Glutamatergic neuron (in vitro differentiated cells): Measurements from ENCODE around the gene DMBT1. TPM values are rescaled to one million over a fixed set of nuclear protein-coding genes. Genes with fewer than 3 reads are reported as not detected.

Experiments used
- DNase-seq: peaks from one replicate; pipeline ENCODE4 v3.0.0; 2022
- H3K27ac Mint-ChIP-seq: one replicate; pipeline ENCODE4 v1.8.0; 2020; ENCODE audit warnings: mild to moderate bottlenecking, mixed read lengths, inconsistent platforms; ENCODE audit not compliant: unreplicated experiment
- H3K27me3 Mint-ChIP-seq: one replicate; pipeline ENCODE4 v1.8.0; 2020; ENCODE audit warnings: mild to moderate bottlenecking, moderate library complexity, mixed read lengths, inconsistent platforms; ENCODE audit not compliant: unreplicated experiment
- H3K36me3 Mint-ChIP-seq: one replicate; pipeline ENCODE4 v1.8.0; 2020; ENCODE audit warnings: mild to moderate bottlenecking, mixed read lengths, inconsistent platforms; ENCODE audit not compliant: unreplicated experiment
- H3K4me1 Mint-ChIP-seq: one replicate; pipeline ENCODE4 v1.8.0; 2020; ENCODE audit warnings: mild to moderate bottlenecking, low read depth, mixed read lengths, inconsistent platforms; ENCODE audit not compliant: unreplicated experiment
- H3K4me3 Mint-ChIP-seq: one replicate; pipeline ENCODE4 v1.8.0; 2020; ENCODE audit warnings: mild to moderate bottlenecking, mixed read lengths, inconsistent platforms; ENCODE audit not compliant: unreplicated experiment
- H3K9me3 Mint-ChIP-seq: one replicate; pipeline ENCODE4 v1.8.0; 2020; ENCODE audit warnings: mild to moderate bottlenecking, moderate library complexity, mixed read lengths, inconsistent platforms; ENCODE audit not compliant: unreplicated experiment
- total RNA-seq: library from RNA; stranded (reverse); fragmentation: NEBNext Ultra II Directional; extraction: Animal tissue kit (Norgen Biotek cat#: 25700); gene quantifications from one replicate; pipeline ENCODE4 v1.2.1, GENCODE V29; 2021; ENCODE audit not compliant: unreplicated experiment
- TF ChIP-seq, protein P1 (sequence below): fragments of 200-600 bp; sonication (generic); IDR thresholded peaks from one replicate; pipeline ENCODE4 v1.5.0; 2021; ENCODE audit not compliant: partially characterized antibody, unreplicated experiment

The DMBT1 gene
- total RNA-seq, 1 donor from 2014 or later: 0.17 TPM

DNA sequence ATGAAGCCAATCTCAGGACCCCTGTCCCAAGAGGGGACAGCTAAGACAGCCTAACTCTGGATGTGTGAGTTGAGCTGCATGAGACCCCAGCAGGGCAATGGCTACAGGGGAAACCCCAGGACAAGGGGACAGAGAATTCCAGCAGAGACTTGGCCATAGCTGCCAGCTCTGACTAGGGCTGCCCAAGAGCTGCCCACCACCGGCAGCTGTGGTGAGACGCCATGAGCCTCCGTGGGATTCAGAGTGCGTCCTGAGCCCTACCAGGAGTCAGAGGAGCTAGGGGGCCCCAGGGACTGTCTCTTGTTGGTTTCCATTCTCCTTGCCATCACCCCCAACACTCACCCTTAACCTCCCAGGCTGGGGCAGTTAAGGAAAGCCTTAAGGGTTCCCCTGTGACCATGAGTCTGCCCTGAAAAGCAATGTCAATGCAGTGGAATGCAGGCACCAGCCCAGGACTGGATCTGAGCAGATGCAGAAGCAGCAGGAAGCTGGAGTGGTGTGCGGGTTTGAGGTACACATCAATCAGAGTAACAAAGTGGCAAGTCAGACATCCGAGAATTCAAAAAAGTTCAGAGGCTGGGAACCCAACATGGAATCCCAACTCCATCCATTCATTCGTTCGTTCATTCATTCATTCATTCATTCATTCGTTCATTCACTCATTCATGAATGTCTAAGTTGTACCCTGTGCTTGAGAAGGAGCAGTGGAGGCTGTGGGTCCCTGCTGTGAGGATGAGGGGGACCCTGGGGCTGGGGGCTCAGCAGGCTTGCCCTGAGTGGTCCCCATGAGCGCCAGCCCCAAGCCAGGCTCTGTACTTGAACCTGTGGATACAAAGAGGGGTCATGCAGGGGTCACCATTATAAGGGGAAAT is 86.2 kb downstream of the DMBT1 start:
- Mint-ChIP-seq H3K27ac (no peak overlapping the region), H3K36me3 (no peaks in the 10 kb centered on the region), H3K4me1 (no peaks in the 10 kb centered on the region), H3K4me3 (no peak overlapping the region), H3K9me3 (no peaks in the 10 kb centered on the region), H3K27me3 (peaks cover 7% of the 10 kb centered on the region)
- TF ChIP-seq, protein P1, sequence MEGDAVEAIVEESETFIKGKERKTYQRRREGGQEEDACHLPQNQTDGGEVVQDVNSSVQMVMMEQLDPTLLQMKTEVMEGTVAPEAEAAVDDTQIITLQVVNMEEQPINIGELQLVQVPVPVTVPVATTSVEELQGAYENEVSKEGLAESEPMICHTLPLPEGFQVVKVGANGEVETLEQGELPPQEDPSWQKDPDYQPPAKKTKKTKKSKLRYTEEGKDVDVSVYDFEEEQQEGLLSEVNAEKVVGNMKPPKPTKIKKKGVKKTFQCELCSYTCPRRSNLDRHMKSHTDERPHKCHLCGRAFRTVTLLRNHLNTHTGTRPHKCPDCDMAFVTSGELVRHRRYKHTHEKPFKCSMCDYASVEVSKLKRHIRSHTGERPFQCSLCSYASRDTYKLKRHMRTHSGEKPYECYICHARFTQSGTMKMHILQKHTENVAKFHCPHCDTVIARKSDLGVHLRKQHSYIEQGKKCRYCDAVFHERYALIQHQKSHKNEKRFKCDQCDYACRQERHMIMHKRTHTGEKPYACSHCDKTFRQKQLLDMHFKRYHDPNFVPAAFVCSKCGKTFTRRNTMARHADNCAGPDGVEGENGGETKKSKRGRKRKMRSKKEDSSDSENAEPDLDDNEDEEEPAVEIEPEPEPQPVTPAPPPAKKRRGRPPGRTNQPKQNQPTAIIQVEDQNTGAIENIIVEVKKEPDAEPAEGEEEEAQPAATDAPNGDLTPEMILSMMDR: no peak
- DNase-seq: no peak

DNA sequence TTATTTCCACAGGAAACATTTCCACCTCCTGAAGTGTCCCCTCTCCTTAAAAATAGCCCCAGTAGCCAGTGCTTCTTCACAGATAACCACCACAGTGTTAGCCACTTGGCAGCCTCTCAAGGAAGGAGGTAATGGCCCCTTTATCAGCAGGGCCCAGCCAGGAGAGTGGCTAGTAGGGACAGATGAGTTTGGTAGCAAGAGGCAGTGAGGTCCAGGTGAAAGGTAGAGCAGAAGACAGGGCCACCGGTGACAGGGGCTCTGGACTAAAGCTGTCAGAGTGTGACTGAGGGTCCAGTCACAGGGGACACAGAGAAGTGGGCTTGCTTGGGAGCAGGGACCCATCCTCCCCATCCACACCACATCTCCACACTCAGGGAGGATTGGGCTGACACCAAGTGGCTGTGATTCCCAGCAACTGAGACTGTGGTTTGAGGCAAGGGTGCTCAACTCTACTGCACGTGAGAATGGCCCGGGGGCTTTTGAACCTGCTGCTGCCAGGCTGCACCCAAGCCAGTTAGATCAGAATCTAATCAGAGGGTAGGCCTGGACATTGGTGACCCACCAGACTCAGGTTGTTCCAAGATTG is 86.9 kb downstream of the DMBT1 start:
- Mint-ChIP-seq H3K27ac (no peak overlapping the region), H3K36me3 (no peaks in the 10 kb centered on the region), H3K27me3 (peaks cover 8% of the 10 kb centered on the region), H3K4me3 (no peak overlapping the region), H3K4me1 (no peaks in the 10 kb centered on the region), H3K9me3 (no peaks in the 10 kb centered on the region)
- DNase-seq: no peak
- TF ChIP-seq, protein P1: no peak

DNA sequence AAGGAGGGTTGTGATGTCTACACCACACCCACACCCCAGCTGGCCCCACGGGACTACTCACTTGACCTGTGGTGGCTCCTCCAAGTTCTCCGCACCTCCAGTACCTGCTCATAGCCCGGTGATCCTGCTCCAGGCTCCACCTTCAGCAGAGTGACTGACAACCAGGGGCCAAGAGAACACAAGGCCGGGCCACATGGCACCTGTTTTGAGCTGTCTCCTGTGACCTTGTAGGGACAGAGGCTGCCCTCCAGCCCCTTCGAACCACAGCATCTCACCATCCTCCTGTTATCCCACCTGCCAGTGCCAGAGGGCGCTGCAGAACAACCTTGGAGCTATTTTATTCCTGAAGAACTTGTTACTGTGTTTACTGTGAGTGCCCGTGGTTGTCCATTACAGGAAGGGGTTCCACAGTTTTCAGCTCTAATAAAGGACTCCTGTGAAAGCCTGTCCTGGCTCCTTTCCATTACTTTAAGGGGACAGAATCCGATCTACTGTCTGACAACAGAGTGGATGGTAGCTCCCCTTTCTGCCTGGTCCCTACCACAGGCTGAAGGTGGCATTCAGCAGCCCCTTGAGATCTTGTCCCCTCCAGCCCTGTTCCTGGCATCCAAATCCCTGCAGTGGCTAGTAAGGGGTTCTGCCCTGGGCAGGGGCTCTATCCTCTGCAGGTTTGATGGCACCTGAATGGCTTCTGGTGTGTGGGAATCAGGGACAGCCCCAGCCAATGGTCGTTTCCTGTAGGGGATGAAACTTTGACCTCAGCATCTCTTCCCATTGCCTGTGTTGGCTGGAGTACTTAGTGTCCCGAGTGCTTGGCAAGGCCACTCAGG is 88.3 kb downstream of the DMBT1 start:
- peaks cover 12% of the 10 kb centered on the region for H3K27me3 Mint-ChIP-seq
- H3K36me3 Mint-ChIP-seq: no peaks in the 10 kb centered on the region
- H3K4me1 Mint-ChIP-seq: no peaks in the 10 kb centered on the region
- H3K27ac Mint-ChIP-seq: no peak overlapping the region
- TF ChIP-seq, protein P1: peak; percentile 85
- no peak overlapping the region for H3K4me3 Mint-ChIP-seq
- no peaks in the 10 kb centered on the region for H3K9me3 Mint-ChIP-seq
- peak; percentile 77 for DNase-seq

DNA sequence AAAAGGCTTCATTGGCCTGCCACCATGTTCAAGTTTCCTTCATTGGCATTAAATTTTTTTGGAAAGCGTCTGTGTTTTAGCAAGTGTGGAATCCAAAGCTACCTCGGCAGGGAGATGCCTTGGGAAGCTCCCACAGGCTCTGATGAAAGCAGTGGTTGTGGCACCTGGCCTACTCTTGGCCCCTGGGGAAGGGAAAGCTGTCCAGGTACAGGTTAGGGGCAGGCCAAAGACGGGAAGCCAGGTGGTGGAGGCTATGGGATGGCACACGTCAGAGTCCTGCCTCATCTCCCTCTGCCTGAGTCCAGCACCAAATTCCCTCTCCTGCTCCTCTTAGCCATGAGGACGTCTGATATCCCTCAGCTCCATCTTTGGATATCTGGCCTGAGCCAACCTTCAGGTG is 89.3 kb downstream of the DMBT1 start:
- H3K4me3 Mint-ChIP-seq: no peak overlapping the region
- no peak overlapping the region for H3K27ac Mint-ChIP-seq
- DNase-seq: no peak
- H3K4me1 Mint-ChIP-seq: no peaks in the 10 kb centered on the region
- TF ChIP-seq, protein P1: no peak
- H3K9me3 Mint-ChIP-seq: no peaks in the 10 kb centered on the region
- H3K36me3 Mint-ChIP-seq: no peaks in the 10 kb centered on the region
- peaks cover 6% of the 10 kb centered on the region for H3K27me3 Mint-ChIP-seq
